WTC11 (cell line): ENCODE results near the gene HLA-C.

Experiments
- CTCF ChIP-seq: fragments of 200-600 bp; IDR thresholded peaks from 2 replicates; pipeline ENCODE4 v1.8.0; 2022; ENCODE audit warnings: antibody characterized with exemption
- ESRRA ChIP-seq: sonication (generic); formaldehyde crosslinking; IDR thresholded peaks from 2 replicates; pipeline ENCODE4 v1.8.1; 2022; ENCODE audit warnings: mild to moderate bottlenecking, missing genetic modification reagents, borderline replicate concordance
- GABPB1 ChIP-seq: sonication (generic); formaldehyde crosslinking; IDR thresholded peaks from 2 replicates; pipeline ENCODE4 v1.8.1; 2023; ENCODE audit warnings: mild to moderate bottlenecking, missing genetic modification reagents
- NR2C2 ChIP-seq: sonication (generic); formaldehyde crosslinking; IDR thresholded peaks from 2 replicates; pipeline ENCODE4 v1.8.0; 2022; ENCODE audit warnings: mild to moderate bottlenecking, missing genetic modification reagents
- SP1 ChIP-seq: sonication (generic); formaldehyde crosslinking; conservative IDR thresholded peaks from 2 replicates; pipeline ENCODE4 v1.8.1; 2022; ENCODE audit warnings: missing genetic modification reagents
- USF2 ChIP-seq: sonication (generic); formaldehyde crosslinking; IDR thresholded peaks from 2 replicates; pipeline ENCODE4 v1.8.1; 2023; ENCODE audit warnings: mild to moderate bottlenecking, missing genetic modification reagents, moderate library complexity
- ZNF671 ChIP-seq: fragments of 250-450 bp; sonication (Bioruptor Pico); IDR thresholded peaks from 2 replicates; pipeline ENCODE4 v1.8.0; 2021; ENCODE audit warnings: mild to moderate bottlenecking

DNA sequence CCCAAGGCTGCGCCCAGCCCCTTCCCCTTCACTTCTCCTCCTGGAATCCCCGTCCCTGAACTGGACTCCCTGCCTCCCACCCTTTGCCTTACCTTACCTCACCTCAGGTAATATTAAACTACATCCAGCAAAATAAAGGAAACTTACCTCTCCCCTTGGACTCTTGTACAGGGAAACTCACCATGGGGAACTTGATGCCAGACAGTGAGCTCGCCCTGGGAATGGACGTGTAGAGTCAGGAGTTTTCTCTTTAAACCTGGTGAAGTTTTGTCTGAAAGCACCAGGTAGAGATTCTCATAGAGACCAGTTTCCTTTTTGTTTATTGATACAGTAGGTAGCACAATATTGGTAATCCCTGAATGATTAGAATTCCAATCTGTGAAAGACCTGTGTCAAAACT lies 544 bp upstream of the HLA-C start:
- no peak for TF ChIP-seq CTCF
- TF ChIP-seq GABPB1 (CRISPR knock-in tag): no peak
- no peak for TF ChIP-seq ESRRA
- no peak for TF ChIP-seq ZNF671 (CRISPR knock-in tag)
- TF ChIP-seq NR2C2 (CRISPR knock-in tag): no peak
- TF ChIP-seq SP1: no peak
- no peak for TF ChIP-seq USF2 (CRISPR knock-in tag)
